ENCODE data around the gene CCDC33. TPM values are rescaled to one million over a fixed set of nuclear protein-coding genes. Genes with fewer than 3 reads are reported as not detected.

The CCDC33 gene
- total RNA-seq, 1 donor from 2014 or later: not detected

GRCh38 chr15:74384881-74385643, 148.9 kb downstream of the CCDC33 start:
- TF ChIP-seq CTCF (IDR thresholded peaks at IDR 0.05): no peak
- H3K27me3 Mint-ChIP-seq (ENCODE audit: unreplicated experiment): no peaks in the 10 kb centered on the region
- H3K4me1 Mint-ChIP-seq (ENCODE audit: unreplicated experiment): peaks cover 7% of the 10 kb centered on the region
- no peaks in the 10 kb centered on the region for H3K36me3 Mint-ChIP-seq (ENCODE audit: unreplicated experiment)
- H3K4me3 Mint-ChIP-seq (ENCODE audit: unreplicated experiment): no peak overlapping the region
- no peaks in the 10 kb centered on the region for H3K9me3 Mint-ChIP-seq (ENCODE audit: unreplicated experiment)
- no peak for DNase-seq (ENCODE audit: extremely low spot score, unreplicated experiment)
- H3K27ac Mint-ChIP-seq (ENCODE audit: unreplicated experiment): no peak overlapping the region

GRCh38 chr15:74385733-74386132, 149.6 kb downstream of the CCDC33 start:
- Mint-ChIP-seq H3K27ac (ENCODE audit: unreplicated experiment) (no peak overlapping the region), H3K36me3 (ENCODE audit: unreplicated experiment) (no peaks in the 10 kb centered on the region), H3K4me1 (ENCODE audit: unreplicated experiment) (peaks cover 7% of the 10 kb centered on the region), H3K4me3 (ENCODE audit: unreplicated experiment) (no peak overlapping the region), H3K27me3 (ENCODE audit: unreplicated experiment) (no peaks in the 10 kb centered on the region), H3K9me3 (ENCODE audit: unreplicated experiment) (no peaks in the 10 kb centered on the region)
- TF ChIP-seq CTCF (IDR thresholded peaks at IDR 0.05): no peak
- DNase-seq (ENCODE audit: extremely low spot score, unreplicated experiment): no peak

Other genes with a start within 250 kb of the CCDC33 start
- 17.1 and 18.3 TPM in 2 replicates for gene STOML1, start 244.0 kb upstream of the CCDC33 start, total RNA-seq
- gene PML, start 241.6 kb upstream of the CCDC33 start, total RNA-seq: 60.6 and 63.1 TPM in 2 replicates
- gene GOLGA6A, start 153.8 kb upstream of the CCDC33 start, total RNA-seq: 0.21 TPM in 1 of 2 replicates, not detected in the other
- gene ISLR2, start 105.7 kb upstream of the CCDC33 start, total RNA-seq: 6.1 TPM in 2 replicates
- gene ISLR, start 62.6 kb upstream of the CCDC33 start, total RNA-seq: 108 and 110 TPM in 2 replicates
- gene STRA6, start 33.5 kb upstream of the CCDC33 start, total RNA-seq: 23.2 and 25.8 TPM in 2 replicates
- gene CYP11A1, start 131.3 kb downstream of the CCDC33 start, total RNA-seq: not detected in 2 replicates
- gene SEMA7A, start 197.6 kb downstream of the CCDC33 start, total RNA-seq: 0.37 and 0.51 TPM in 2 replicates
- gene UBL7, start 224.8 kb downstream of the CCDC33 start, total RNA-seq: 49.6 and 59.5 TPM in 2 replicates

Measured in osteocyte (in vitro differentiated cells).